ENCODE data around the gene CDH2.

Gene CDH2

GRCh38 chr18:28128659-28128980, 48.3 kb downstream of the CDH2 start:
- TF ChIP-seq CTCF (IDR thresholded peaks at IDR 0.05; ENCODE audit: insufficient read depth, low read depth, low read length, missing control alignments), result no peak
- H3K4me3 ChIP-seq (ENCODE audit: low read depth, low read length), result no peak overlapping the region

GRCh38 chr18:28127763-28128658, 48.9 kb downstream of the CDH2 start:
- no peak for DNase-seq (ENCODE audit: low read depth)
- H3K4me3 ChIP-seq (ENCODE audit: low read depth, low read length), result no peak overlapping the region
- no peak for TF ChIP-seq CTCF (IDR thresholded peaks at IDR 0.05; ENCODE audit: insufficient read depth, low read depth, low read length, missing control alignments)

More at GRCh38 chr18:28128659-28128980, 48.3 kb downstream of the CDH2 start:
- no peak for DNase-seq (ENCODE audit: low read depth)

GRCh38 chr18:28127228-28127627, 49.7 kb downstream of the CDH2 start:
- DNase-seq (ENCODE audit: low read depth), result no peak
- no peak for TF ChIP-seq CTCF (IDR thresholded peaks at IDR 0.05; ENCODE audit: insufficient read depth, low read depth, low read length, missing control alignments)
- no peak overlapping the region for H3K4me3 ChIP-seq (ENCODE audit: low read depth, low read length)

GRCh38 chr18:28126768-28127167, 50.2 kb downstream of the CDH2 start:
- TF ChIP-seq CTCF (IDR thresholded peaks at IDR 0.05; ENCODE audit: insufficient read depth, low read depth, low read length, missing control alignments), result no peak
- DNase-seq (ENCODE audit: low read depth), result no peak
- H3K4me3 ChIP-seq (ENCODE audit: low read depth, low read length), result no peak overlapping the region

- TF ChIP-seq CTCF (IDR thresholded peaks at IDR 0.05; ENCODE audit: insufficient read depth, low read depth, low read length, missing control alignments), result no peak
- DNase-seq (ENCODE audit: low read depth), result no peak
- no peak overlapping the region for H3K4me3 ChIP-seq (ENCODE audit: low read depth, low read length)
Measured at GRCh38 chr18:28125051-28125450, 51.9 kb downstream of the CDH2 start.

GRCh38 chr18:28124131-28125029, 52.5 kb downstream of the CDH2 start:
- TF ChIP-seq CTCF (IDR thresholded peaks at IDR 0.05; ENCODE audit: insufficient read depth, low read depth, low read length, missing control alignments), result no peak
- H3K4me3 ChIP-seq (ENCODE audit: low read depth, low read length), result no peak overlapping the region
- DNase-seq (ENCODE audit: low read depth), result no peak
